GM18499 (cell line): Measurements from ENCODE around the gene RHOT2.
"Not testable (repeated sequence)": the region's sequence is repeated elsewhere in the genome, so short reads cannot be mapped to it uniquely, and the experiment has no call there.

ENCODE experiments used
- ATAC-seq: cut with Tn5 transposase; IDR thresholded peaks from one replicate; pipeline ENCODE4 v1.9.1; 2021; ENCODE audit warnings: moderate number of reproducible peaks; ENCODE audit not compliant: insufficient read depth, unreplicated experiment

The RHOT2 gene

DNA sequence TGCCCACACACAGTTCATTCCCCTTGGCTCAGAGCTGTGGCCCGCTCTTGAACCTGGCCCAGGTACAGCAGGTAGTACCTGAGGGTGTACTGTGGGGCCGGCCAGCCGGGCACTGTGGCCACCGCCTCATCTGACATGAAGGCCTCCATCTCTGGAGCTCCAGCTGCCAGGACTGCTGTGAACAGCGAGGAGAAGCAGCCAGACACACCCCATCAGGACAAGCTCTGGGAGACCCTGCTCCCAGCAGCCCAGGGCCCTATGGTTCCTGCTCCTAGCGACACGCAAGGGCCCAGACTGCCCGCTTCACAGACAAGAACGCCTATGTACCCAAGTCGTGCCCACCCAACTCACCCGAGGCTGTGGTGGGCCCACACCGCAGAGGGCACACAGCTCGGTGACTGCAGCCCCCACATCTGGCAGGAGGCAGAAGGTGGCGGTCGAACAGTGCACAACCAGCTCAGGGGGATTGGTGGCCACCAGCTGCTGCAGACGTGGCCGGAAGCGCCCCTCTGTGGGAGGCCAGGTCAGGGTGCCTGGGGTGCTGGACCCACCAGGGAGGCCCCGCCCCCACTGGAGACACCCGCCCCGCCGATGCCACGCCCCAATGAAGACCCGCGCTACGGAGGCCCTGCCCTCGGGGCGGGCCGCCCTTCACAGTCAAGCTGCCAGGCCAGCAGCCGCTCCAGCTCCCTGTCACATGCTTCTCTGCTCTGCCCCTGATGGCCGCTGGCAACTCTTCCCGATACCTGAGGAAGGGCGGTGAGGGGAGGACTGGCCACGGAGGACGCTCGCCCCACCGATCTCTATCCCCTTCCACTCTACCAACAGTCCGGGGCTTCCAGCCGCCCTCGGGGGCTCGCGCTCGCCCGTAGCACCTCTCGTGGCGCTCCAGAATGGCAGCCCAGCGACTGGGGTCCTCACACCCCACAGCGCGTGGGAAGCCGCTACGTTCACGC lies 11.2 kb downstream of the RHOT2 start:
- ATAC-seq, result no peak

DNA sequence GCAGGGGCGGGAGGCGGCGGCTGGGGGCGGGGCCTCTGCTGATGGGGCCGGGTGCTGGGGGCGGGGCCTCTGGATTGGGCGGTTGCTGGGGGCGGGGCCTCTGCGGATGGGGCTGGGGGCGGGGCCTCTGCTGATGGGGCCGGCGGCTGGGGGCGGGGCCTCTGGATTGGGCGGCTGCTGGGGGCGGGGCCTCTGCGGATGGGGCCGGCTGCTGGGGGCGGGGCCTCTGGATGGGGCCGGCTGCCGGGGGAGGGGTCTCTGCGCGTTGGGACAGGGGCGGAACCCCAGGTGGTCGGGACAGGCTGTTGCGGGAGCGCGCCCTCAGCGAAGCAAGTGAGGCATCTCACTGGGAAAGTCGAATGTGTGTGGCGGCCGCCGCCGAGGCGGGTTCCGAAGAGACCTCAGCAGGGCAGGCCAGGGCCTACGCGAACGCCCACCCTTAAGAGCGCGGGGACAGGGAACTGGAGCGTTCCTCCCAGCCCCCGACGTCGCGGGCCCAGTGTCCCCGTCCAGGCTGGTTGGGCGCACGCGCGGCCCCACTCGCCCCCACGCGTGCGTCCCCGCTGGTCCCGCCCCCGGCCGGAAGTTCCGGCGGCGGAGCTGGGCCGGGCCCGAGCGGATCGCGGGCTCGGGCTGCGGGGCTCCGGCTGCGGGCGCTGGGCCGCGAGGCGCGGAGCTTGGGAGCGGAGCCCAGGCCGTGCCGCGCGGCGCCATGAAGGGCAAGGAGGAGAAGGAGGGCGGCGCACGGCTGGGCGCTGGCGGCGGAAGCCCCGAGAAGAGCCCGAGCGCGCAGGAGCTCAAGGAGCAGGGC lies 12.1 kb downstream of the RHOT2 start, which contains the start of gene STUB1:
Gene STUB1 (plus strand): TSS at position 597 of the 811 bp plus-strand sequence. CDS start 116 bp downstream, at position 713.
- no peak for ATAC-seq

DNA sequence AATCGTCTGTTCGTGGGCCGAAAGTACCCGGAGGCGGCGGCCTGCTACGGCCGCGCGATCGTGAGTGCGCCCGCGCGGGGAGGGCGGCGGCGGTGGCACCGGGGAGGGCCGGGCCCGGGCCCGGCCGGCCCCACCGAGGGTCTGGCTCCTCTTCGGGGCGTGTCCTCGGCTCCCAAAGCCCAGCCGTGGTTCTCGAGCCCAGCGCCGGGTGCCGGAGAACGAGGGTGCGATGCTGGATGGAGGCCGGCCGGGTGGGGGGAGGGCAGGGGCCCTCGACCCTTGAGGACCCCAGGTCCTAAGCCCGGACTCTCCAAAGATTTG lies 12.7 kb downstream of the RHOT2 start:
- no peak for ATAC-seq

DNA sequence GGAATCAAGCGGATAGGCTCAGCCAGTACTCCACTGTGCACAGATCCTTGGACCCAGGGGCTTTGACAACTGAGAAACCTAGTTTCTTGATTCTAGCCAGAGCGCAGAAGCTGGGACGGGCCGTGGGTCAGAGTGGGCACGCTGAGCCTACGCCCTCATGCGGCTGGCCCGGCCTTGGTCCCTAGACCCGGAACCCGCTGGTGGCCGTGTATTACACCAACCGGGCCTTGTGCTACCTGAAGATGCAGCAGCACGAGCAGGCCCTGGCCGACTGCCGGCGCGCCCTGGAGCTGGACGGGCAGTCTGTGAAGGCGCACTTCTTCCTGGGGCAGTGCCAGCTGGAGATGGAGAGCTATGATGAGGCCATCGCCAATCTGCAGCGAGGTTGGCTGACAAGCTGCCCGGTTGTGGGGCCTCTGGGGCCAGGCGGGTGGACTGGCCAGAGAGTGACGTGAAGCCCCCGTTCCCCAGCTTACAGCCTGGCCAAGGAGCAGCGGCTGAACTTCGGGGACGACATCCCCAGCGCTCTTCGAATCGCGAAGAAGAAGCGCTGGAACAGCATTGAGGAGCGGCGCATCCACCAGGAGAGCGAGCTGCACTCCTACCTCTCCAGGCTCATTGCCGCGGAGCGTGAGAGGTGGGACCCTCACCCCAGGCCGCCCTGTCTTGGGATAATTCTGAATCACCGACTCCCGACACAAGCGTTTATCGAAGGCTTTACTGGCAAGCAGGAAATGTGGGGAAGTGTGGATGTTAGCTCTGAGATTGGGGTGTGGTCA lies 13.2 kb downstream of the RHOT2 start:
- no peak for ATAC-seq

DNA sequence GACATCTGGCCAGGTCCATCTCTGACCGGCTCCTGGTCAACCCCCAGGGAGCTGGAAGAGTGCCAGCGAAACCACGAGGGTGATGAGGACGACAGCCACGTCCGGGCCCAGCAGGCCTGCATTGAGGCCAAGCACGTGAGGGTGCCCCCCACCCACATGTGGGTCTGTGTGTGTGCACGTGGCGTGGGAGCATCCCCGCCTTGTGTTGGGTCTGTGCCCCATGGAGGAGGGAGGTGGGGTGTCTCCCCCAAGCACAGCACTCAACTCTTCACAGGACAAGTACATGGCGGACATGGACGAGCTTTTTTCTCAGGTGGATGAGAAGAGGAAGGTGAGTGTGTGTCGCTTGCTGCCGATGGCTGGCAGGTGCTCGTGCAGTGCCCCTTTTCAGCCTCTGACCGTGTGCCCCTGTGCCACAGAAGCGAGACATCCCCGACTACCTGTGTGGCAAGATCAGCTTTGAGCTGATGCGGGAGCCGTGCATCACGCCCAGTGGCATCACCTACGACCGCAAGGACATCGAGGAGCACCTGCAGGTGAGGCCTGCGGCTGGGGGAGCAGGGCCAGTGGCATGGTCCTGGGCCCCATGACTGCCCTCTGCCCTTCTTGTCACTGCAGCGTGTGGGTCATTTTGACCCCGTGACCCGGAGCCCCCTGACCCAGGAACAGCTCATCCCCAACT lies 14.0 kb downstream of the RHOT2 start:
- no peak for ATAC-seq

DNA sequence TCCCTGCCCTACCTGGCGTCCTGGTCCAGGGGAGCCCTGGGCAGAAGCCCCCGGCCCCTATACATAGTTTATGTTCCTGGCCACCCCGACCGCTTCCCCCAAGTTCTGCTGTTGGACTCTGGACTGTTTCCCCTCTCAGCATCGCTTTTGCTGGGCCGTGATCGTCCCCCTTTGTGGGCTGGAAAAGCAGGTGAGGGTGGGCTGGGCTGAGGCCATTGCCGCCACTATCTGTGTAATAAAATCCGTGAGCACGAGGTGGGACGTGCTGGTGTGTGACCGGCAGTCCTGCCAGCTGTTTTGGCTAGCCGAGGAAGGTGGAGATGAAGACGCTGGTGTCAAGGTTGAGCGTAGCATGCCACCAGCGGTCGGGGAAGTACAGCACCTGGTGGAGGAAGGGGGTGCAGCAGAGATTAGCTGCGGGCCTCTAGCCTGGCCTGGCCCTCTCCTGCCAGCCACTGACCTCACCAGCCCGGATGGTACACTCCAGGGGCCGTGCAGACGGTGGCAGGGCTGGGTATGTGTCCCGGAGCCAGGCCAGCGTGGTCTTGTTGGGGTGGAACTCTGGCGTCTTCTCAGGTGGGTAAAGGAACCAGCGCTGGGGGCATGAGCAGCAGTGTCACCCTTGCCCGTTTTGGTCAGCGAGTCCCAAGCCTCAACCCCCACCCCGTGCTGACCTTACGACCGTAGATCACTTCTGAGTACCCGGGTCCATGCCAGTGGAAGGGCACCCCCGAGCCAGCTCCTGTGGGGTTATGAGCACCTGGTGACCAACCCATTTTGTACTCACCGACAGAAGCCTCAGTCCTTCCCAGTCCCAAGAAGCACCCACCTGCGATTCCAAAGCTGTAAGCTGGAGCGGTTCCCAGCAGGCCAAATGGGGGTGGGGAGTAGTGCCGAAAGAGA lies 14.8 kb downstream of the RHOT2 start:
- ATAC-seq, result no peak

DNA sequence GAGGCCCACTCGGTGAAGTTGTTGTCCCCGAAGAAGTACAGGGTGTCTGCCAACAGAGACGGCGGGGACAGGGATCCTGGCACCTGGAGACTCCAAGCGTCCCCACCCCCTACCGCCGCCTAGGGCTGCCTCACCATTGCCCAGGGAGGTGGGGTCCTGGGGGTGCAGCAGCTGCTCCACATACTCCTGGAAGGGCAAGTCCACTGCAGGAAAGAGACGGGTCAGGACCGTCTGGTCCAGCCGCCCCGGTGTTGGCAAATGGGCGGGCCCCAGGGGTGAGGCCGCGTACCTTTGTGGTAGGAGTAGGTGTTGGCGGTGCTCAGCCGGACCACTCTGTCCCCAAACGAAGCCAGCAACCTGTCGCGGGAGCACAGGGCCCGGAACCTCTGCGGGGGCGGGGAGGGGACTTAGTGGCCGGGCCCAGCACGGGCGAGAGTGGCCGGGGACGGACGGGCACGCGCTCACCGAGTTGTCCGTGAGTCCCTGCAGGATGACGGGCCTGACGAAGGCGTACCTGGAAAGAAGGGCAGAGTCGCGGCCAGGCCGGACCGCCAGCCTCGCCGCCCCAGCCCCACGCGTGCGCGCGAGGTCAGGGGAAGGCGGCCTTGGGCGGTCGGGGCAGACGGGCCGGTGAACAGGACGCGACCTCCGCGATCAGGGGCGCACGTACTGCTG lies 15.6 kb downstream of the RHOT2 start:
- no peak for ATAC-seq

DNA sequence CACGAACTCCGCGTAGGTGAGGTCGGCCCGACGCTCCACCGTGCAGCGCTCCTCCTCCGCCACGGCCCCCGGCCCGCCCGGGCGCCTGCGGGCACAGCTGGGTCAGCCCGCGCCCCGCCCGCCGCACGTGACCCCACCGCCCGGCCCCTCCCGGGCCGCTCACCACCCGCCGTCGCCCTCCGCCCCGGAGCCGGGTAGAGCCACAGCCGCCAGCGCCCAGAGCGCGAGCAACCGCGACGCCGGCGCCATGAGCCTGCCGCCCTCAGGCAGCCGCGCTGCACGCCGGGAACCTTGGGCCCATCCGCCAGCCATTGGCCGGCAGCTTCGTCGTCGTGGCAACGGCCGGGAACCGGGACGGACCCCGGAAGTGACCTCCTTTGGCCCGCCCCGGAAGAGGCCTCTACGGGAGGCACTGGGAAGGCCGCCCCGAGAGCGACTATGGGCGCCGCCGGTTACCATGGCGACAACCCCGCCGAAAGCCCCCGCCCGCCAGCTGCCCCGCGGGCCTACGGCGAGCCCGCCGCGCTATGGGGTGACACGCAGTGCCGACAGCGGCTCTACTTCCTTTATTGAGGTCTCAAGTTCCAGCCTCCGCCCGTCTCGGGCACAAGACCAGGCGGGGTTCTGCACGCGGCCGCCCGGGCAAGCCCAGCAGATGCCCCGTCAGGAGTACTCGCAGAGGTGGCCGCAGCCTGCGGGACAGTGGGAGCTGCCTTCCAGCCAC lies 16.3 kb downstream of the RHOT2 start, which contains the start of gene JMJD8:
Gene JMJD8 (minus strand): TSS at position 264 of the 724 bp plus-strand sequence. CDS start 15 bp downstream, at position 249.
- ATAC-seq, result peak; percentile 59

DNA sequence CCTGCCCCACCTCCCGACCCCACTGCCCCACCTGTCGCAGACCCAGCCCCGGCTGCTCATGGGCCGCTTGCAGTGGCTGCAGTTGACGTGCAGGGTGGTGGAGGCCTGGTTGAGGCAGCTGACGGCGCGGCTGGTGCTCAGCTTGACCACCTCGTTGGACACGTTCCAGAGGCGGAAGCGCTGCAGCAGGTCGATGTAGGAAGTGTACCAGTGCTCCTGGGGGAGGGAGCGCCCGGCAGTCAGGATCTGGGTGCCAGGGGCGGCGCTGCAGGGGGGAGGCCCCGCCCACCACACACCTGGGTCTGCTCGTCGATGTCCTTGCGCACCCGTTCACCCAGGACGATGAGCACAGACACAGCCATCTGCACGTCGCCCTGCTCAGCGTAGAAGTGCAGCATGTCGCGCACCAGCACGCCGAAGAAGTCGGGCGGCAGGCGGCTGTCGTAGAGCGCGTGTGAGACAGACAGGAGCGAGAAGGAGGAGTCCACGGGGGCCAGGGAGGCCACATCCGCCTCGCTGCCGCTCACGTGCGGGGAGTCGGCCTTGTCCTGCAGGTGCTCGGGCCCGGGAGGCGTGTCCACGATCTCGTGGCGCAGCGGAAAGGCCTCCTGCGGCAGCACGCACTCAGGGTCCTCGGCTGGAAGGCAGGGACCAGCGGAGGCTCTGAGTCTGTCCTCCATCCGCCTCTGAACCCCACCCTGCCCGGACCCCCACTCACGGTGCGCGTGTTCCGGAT lies 17.2 kb downstream of the RHOT2 start:
- ATAC-seq, result no peak

DNA sequence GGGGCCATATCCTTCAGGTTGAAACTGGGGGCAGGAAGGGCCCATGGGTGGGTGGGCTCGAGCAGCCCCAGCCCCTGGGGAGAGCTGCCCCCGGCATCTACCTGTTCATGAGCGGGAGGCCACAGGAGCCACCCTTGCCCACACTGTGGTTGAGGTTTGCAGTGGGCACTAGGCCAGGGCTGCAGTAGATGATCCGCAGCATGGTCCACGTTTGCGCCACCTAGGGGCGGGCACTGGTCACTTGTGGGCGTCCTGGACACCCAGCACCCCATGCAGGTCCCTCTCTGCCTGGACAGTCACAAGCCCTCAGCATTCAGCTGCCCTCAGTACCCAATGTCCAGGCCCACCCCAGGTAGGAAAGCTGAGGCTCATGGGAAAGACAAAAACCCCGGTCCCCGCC lies 18.0 kb downstream of the RHOT2 start:
- ATAC-seq, result no peak

DNA sequence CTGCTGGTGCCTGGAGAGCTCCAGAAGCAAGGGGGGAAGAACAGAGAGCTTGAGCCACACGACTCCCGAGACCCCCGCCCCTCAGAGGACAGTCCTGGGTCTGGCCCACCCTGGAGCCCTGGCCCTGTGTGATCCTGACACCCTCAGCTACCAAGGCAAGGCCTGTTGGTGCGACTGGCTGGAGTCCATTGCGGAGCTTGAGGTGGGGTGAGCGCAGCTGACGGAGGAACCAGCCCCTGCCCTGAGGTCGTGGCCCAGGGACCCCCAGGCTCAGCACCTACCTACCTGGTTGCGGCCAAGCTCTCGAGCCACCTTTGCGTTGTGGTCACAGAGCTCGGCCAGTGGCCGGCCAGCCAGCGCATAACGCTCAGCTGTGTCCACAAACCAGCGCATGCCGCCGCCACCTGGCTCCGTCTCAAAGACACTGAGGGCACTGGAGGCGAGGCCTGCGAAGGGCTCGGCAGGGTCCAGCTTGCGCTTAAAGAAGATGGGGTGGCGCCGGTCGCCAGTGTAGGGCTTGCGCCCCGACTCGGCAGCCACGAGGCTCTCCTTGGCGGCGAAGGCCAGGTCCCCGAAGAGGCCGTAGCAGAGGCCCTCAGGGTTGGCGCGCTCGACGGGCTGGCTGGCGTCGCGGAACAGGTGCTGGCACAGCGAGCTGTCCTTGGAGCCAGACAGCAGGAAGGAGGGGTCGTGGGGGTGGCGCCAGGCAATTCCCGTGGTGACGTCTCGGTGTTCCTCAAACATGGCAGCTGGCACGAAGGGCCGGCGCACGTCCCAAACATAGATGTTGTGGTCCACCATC lies 18.7 kb downstream of the RHOT2 start:
- ATAC-seq, result no peak

DNA sequence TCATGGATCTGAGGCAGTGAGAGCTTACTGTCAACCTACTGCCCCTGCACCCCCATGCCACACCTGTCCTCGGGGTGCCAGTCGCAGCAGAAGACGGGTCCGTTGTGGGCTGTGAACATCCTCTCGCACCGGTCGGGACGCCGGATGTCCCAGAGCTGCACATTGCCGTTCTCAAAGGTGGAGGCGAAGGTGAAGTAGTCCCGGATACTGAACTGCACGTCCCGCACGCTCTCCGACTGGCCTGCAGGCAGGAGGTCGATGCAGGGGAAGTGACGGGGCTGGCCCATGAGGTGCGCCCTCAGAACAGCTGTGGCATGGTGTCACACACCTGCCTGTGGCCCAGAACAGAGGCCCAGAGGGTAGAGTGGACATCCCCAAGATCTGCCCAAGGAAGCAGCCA lies 19.6 kb downstream of the RHOT2 start:
- ATAC-seq, result no peak

DNA sequence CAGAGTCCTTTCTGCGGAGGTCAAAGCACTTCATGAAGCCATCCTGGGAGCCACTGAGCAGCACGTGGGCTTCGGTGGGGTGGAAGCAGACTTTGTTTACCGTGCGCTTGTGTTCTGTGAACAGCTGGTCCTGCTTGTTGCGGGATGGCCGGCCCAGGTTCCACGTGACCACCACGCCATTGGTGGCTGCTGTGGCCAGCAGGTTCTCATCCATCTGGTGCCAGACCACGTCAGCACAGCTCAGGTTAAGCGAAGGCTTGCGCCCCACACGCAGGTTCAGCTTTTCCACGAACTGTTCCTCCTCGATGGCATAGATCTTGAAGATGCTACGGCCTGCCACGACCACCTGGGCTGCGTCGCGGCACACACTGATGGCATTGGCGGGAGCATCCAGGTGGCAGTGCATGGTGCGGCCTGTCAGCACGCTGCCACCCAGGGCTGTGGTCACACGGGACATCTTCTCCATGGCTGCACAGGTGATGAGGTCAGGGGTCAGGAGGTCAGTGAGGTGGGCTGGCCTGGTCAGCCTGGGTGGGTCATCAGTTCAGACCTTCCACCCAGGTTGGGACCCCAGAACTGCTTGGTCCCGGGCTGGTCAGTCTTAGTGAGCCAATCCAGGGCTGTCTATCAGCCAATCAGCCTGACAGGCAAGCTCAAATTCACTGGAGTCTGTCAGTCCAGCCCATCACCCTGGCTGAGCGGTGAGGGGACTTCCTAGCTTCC lies 21.4 kb downstream of the RHOT2 start:
- ATAC-seq, result no peak

DNA sequence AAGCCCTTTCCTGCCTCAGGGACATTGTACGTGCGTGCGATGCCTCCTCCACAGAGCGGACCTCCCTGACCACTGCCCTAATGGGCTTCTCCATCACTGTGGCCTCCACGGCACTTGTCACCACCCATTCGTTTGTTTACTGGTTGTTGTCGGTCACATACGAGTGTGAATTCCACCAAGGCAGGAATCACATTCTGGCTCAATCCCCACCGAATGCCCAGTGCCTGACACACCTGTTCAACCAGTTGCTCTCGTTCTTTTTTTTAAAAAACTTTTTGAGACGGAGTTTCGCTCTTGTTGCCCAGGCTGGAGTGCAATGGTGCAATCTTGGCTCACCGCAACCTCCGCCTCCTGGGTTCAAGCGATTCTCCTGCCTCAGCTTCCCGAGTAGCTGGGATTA lies 23.3 kb downstream of the RHOT2 start:
- ATAC-seq, result not testable (repeated sequence)

DNA sequence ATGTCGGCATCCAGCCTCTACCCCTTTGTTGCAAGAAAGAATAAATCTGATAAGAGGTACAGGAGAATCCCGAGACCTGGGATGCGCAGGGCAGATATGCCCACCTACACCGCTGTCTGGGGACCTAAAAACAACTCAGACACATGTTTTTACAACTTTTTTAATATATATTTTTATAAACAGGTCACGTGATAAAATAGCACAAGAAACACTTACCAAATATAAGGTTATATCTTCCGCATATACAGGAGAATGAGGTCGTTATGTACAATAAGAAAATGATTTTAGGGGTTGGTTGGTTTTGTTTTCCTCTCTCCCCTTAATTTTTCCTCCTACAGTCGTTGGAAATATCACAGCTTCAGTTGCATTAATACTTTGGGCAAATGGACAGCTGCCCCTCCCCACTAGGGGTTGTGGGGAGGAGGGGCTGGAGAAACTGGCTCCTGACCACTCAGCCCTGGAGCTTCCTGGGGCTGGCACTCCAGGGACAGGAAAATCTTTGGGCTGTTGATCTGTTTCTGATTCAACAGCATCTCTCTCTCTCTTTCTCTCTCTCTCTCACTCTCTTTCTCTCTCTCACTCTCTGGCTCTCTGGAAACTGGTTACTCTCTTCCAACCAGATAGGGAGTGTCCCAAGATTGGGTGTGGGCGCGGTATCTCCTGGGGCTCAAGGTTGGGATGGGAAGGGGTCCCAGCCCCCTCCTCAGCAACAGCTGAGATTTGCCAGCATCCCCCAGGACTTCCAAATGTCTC lies 24.6 kb downstream of the RHOT2 start:
- no peak for ATAC-seq
